Activated CD4-positive, alpha-beta T cell treated with anti-CD3 and anti-CD28 coated beads, Interleukin-2, amount 10 ng/mL, durations not matched to agents 24 days and 14 days (primary cell): ENCODE data around the gene SLC12A3. TPM values are rescaled to one million over a fixed set of nuclear protein-coding genes. Genes with fewer than 3 reads are reported as not detected.
"Not testable (repeated sequence)": the region's sequence is repeated elsewhere in the genome, so short reads cannot be mapped to it uniquely, and the experiment has no call there.

Source experiments
- DNase-seq: peaks from one replicate; pipeline ENCODE4 v3.0.0; 2022
- H3K27ac Mint-ChIP-seq: one replicate; pipeline ENCODE4 v1.8.0; 2022; ENCODE audit warnings: mild to moderate bottlenecking, mixed read lengths
- H3K27me3 Mint-ChIP-seq: one replicate; pipeline ENCODE4 v1.8.0; 2022; ENCODE audit warnings: mixed read lengths
- H3K36me3 Mint-ChIP-seq: one replicate; pipeline ENCODE4 v1.8.0; 2022; ENCODE audit warnings: low read depth, mild to moderate bottlenecking, mixed read lengths
- H3K4me1 Mint-ChIP-seq: one replicate; pipeline ENCODE4 v1.8.0; 2021; ENCODE audit warnings: mixed read lengths
- H3K4me3 Mint-ChIP-seq: one replicate; pipeline ENCODE4 v1.8.0; 2022; ENCODE audit warnings: mild to moderate bottlenecking, moderate library complexity, mixed read lengths
- H3K9me3 Mint-ChIP-seq: one replicate; pipeline ENCODE4 v1.8.0; 2021; ENCODE audit warnings: mixed read lengths
- intact Hi-C: fragments of 100-400 bp; cut with micrococcal nuclease; formaldehyde crosslinking; loops from one replicate; pipeline ENCODE4 v1.15.1; 2023
- total RNA-seq: library from RNA; stranded (reverse); gene quantifications from 2 replicates; pipeline ENCODE4 v1.2.3, GENCODE V29; 2022

Gene SLC12A3
- total RNA-seq, 1 donor from 2014 or later: not detected

DNA sequence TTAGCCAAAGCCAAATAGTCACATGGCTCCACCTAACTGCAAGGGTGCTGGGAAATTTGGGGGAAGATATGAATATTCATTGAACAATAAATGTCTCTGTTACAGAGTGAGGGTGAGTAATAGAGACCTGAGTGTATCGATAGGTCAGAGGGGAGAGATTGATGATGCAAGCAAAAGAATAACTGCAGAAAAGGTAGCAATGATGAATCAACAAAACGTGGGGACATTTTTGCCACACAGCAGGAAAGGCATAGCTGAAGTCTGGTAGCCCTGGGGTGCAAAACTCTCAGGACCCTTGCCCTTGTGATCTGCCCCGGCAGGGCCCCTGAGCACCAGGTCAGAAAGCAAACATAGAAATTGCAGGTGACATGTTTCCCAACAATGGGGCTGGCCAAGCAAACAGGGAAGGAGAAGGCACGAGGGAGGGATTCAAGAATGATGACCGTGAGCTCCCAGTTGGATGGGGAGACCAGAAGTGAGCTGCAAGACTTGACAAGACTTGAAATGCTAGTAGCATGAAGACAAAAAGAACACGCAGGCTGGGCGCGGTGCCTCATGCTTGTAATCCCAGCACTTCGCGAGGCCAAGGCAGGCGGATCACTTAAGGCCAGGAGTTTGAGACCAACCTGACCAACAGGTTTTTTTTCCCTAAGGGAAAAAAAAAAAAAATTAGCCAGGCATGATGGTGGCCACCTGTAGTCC, 54.2 kb downstream of the SLC12A3 start:
- Mint-ChIP-seq H3K9me3 (peaks cover 5% of the 10 kb centered on the region), H3K4me3 (no peak overlapping the region)

GRCh38 chr16:56921571-56921970, 56.6 kb downstream of the SLC12A3 start:
- intact Hi-C loops: no loop called here
- H3K4me3 Mint-ChIP-seq: no peak overlapping the region
- H3K36me3 Mint-ChIP-seq: no peaks in the 10 kb centered on the region
- peaks cover 26% of the 10 kb centered on the region for H3K4me1 Mint-ChIP-seq
- H3K27me3 Mint-ChIP-seq: no peaks in the 10 kb centered on the region
- no peaks in the 10 kb centered on the region for H3K9me3 Mint-ChIP-seq
- no peak overlapping the region for H3K27ac Mint-ChIP-seq
- DNase-seq: no peak

More for the DNA sequence above, 54.2 kb downstream of the SLC12A3 start:
- Mint-ChIP-seq H3K36me3 (no peaks in the 10 kb centered on the region), H3K4me1 (peaks cover 32% of the 10 kb centered on the region), H3K27me3 (peaks cover 2% of the 10 kb centered on the region), H3K27ac (no peak overlapping the region)
- no peak for DNase-seq
- intact Hi-C loops: no loop called here

DNA sequence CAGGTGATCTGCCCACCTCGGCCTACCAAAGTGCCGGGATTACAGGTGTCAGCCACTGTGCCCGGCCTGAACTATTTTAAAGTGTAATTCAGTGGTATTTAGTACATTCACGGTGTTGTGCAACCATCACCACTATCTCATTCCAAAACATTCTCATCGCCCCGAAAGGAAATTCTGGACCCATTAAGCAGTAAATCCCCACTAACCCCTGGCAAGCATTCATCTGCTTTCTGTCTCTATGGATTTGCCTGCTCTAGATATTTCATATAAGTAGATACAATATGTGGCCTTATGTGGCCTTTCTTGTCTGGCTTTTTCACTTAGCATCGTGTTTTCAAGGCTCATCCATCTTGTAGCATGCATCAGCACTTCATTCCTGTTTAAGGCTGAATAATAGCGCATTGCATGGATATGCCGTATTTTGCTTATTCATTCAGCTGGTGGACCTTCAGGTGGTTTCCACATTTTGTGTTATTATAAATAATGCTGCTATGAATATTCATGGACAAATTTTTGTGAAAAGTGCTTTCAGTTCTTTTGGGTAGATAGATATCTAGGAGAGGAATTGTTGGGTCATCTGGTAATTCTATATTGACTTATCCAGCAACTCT, 58.6 kb downstream of the SLC12A3 start:
- Mint-ChIP-seq H3K4me3 (no peak overlapping the region), H3K9me3 (no peaks in the 10 kb centered on the region), H3K4me1 (peaks cover 11% of the 10 kb centered on the region), H3K36me3 (no peaks in the 10 kb centered on the region), H3K27me3 (no peaks in the 10 kb centered on the region), H3K27ac (no peak overlapping the region)
- intact Hi-C loops: no loop called here
- no peak for DNase-seq

- H3K9me3 Mint-ChIP-seq: no peaks in the 10 kb centered on the region
- no peak overlapping the region for H3K4me3 Mint-ChIP-seq
- peaks cover 5% of the 10 kb centered on the region for H3K36me3 Mint-ChIP-seq
- no peaks in the 10 kb centered on the region for H3K27me3 Mint-ChIP-seq
- H3K27ac Mint-ChIP-seq: no peak overlapping the region
- peaks cover 14% of the 10 kb centered on the region for H3K4me1 Mint-ChIP-seq
- intact Hi-C loops: no loop called here
- no peak for DNase-seq
These were observed 62.5 kb downstream of the SLC12A3 start for GRCh38 chr16:56927471-56927870.

DNA sequence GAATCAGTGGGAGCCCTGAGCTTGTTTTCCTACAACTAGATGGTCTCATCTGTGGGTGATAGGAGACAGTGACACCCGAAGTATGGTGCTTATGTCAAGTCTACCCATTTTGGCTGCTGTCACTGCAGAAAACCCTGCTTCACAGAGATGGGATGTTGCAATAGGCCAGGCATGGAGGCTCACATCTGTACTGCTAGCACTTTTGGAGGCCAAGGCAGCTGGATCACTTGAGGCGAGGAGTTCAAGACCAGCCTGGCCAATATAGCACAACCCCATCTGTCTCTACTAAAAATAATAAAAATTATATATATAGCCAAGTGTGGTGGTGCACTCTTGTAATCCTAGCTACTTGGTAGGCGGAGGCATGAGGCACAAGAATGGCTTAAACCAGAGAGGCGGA, 64.6 kb downstream of the SLC12A3 start:
- Mint-ChIP-seq H3K36me3 (peaks cover 23% of the 10 kb centered on the region), H3K4me3 (no peak overlapping the region), H3K27me3 (no peaks in the 10 kb centered on the region), H3K4me1 (peaks cover 19% of the 10 kb centered on the region), H3K27ac (peak overlapping the region; percentile 29), H3K9me3 (no peaks in the 10 kb centered on the region)
- DNase-seq: no peak
- intact Hi-C loops: loop anchor here (5.0 to 10.0 kb wide), 3 partner anchors 197 to 675 kb away; partner anchors contain the start of genes NUDT21, NUP93 and OGFOD1

- intact Hi-C loops: loop anchor here (5.0 to 10.0 kb wide), 3 partner anchors 198 to 674 kb away; partner anchors contain the start of genes NUDT21, NUP93 and OGFOD1
- Mint-ChIP-seq H3K36me3 (peaks cover 33% of the 10 kb centered on the region), H3K9me3 (no peaks in the 10 kb centered on the region), H3K4me3 (peak overlapping the region; percentile 96), H3K27me3 (no peaks in the 10 kb centered on the region), H3K4me1 (peaks cover 25% of the 10 kb centered on the region), H3K27ac (peak overlapping the region; percentile 97)
- no peak for DNase-seq
These were observed 65.7 kb downstream of the SLC12A3 start for GRCh38 chr16:56930486-56931270.

- H3K9me3 Mint-ChIP-seq: no peaks in the 10 kb centered on the region
- H3K27ac Mint-ChIP-seq: peak overlapping the region; percentile 97
- H3K27me3 Mint-ChIP-seq: no peaks in the 10 kb centered on the region
- no peak for DNase-seq
- intact Hi-C loops: loop anchor here (5.0 to 10.0 kb wide), 3 partner anchors 199 to 673 kb away; partner anchors contain the start of genes NUDT21, NUP93 and OGFOD1
- peaks cover 39% of the 10 kb centered on the region for H3K36me3 Mint-ChIP-seq
- H3K4me1 Mint-ChIP-seq: peaks cover 30% of the 10 kb centered on the region
- H3K4me3 Mint-ChIP-seq: peak overlapping the region; percentile 96
These were observed 66.4 kb downstream of the SLC12A3 start for GRCh38 chr16:56931271-56931891.

- peak within 1 kb of the TSS; percentile 97 for H3K27ac Mint-ChIP-seq
- H3K9me3 Mint-ChIP-seq: no peaks in the 10 kb centered on the region
- intact Hi-C loops: loop anchor here (2.0 to 10.0 kb wide), 6 partner anchors 15 to 673 kb away; partner anchors contain the start of genes NUDT21, NUP93 and OGFOD1
- DNase-seq: peak; percentile 100
- H3K36me3 Mint-ChIP-seq: peaks cover 46% of the 10 kb centered on the region
- H3K4me1 Mint-ChIP-seq: peaks cover 35% of the 10 kb centered on the region
- no peaks in the 10 kb centered on the region for H3K27me3 Mint-ChIP-seq
- peak within 1 kb of the TSS; percentile 96 for H3K4me3 Mint-ChIP-seq
These were observed 67.1 kb downstream of the SLC12A3 start, which contains the start of gene HERPUD1 for GRCh38 chr16:56931892-56932720. HERPUD1 (plus strand) TSS chr16:56932142; CDS start chr16:56932245, 103 bp downstream.

DNA sequence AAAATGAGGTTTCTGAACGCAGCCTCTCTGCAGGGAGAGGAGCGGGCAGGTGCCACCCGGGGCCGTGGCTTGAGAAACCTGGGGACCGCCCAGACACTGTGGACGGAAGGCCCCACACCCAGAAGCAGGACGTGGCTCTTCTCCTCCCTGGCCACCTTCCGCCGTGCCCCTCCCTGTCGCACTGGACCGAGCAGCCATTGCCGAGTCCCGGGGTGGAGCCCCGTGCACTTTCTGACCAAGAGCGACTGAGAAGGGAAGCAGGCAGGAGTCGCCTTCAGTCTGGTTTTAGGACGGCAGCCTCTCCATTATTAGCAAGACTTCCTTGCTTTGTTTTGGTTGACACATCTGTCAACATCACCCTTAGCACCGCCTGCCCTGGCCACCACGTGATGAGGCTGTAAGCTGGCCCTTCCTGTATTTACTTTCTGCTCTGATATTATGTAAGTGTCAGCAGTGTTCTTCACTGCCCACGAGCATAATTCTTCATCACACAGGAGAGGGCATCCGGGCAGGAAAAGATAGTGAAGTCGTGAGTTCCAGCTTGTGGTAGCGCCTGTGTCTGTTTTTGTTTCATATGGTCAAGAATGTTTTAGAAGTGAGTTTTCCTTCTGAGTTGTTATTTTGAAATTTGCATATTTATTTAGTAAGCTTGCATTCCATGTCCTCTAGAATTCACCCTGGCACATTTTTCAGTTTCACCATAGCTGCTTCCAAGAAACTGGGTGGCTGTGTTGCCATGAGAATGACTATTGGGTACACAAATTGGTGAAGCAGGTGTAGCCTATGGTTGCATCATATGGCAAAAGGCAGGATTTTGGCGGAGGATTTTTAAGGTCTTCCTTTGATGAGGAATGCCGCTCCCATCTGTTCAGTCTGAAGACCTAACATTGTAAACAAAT, 68.0 kb downstream of the SLC12A3 start:
- Mint-ChIP-seq H3K4me3 (peak overlapping the region; percentile 96), H3K9me3 (no peaks in the 10 kb centered on the region), H3K27ac (peak overlapping the region; percentile 97), H3K27me3 (no peaks in the 10 kb centered on the region), H3K4me1 (peaks cover 42% of the 10 kb centered on the region), H3K36me3 (peaks cover 54% of the 10 kb centered on the region)
- DNase-seq: peak; percentile 86
- intact Hi-C loops: loop anchor here (2.0 to 10.0 kb wide), 6 partner anchors 16 to 672 kb away; partner anchors contain the start of genes NUDT21, NUP93 and OGFOD1

- Mint-ChIP-seq H3K9me3 (no peaks in the 10 kb centered on the region), H3K36me3 (peaks cover 64% of the 10 kb centered on the region), H3K27me3 (no peaks in the 10 kb centered on the region), H3K4me1 (peaks cover 52% of the 10 kb centered on the region), H3K4me3 (peak overlapping the region; percentile 96), H3K27ac (peak overlapping the region; percentile 80)
- intact Hi-C loops: loop anchor here (2.0 to 10.0 kb wide), 6 partner anchors 17 to 671 kb away; partner anchors contain the start of genes NUDT21, NUP93 and OGFOD1
- peak; percentile 64 for DNase-seq
These were observed 69.0 kb downstream of the SLC12A3 start for GRCh38 chr16:56933828-56934598.

- not testable (repeated sequence) for H3K9me3 Mint-ChIP-seq, H3K27me3 Mint-ChIP-seq, DNase-seq
- intact Hi-C loops: loop anchor here (1.0 to 10.0 kb wide), 5 partner anchors 11 to 670 kb away; partner anchors contain the start of genes NUDT21, NUP93 and OGFOD1
- Mint-ChIP-seq H3K36me3 (peaks cover 71% of the 10 kb centered on the region), H3K27ac (peak overlapping the region; percentile 80), H3K4me1 (peaks cover 58% of the 10 kb centered on the region), H3K4me3 (peak overlapping the region; percentile 96)
These were observed 69.7 kb downstream of the SLC12A3 start for GRCh38 chr16:56934599-56935145.
